Right lobe of liver (tissue), 4 donors: Measurements from ENCODE around the gene MYH15.

Experiments used
- POLR2A ChIP-seq: fragments of 450-650 bp; IDR thresholded peaks from one replicate; pipeline ENCODE4 v1.6.1; 2017; ENCODE audit warnings: antibody characterized with exemption, mild to moderate bottlenecking
- TF ChIP-seq, protein P1 (sequence below), 4 donors: fragments of 200-600 bp in 3 of 4; fragments of 450-650 bp in 1 of 4; IDR thresholded peaks; one replicate each; pipeline versions ENCODE4 v1.5.1 to v1.8.0; 2016 to 2022; ENCODE audit warnings: antibody characterized with exemption in 4 of 4, mild to moderate bottlenecking in 2 of 4
- donor health status: DM: no; HTN: no; CAD: no.
- donor health status: DM: no; HTN: no; CAD: no.
- donor health status: DM: no; HTN: yes; CAD: no.

DNA sequence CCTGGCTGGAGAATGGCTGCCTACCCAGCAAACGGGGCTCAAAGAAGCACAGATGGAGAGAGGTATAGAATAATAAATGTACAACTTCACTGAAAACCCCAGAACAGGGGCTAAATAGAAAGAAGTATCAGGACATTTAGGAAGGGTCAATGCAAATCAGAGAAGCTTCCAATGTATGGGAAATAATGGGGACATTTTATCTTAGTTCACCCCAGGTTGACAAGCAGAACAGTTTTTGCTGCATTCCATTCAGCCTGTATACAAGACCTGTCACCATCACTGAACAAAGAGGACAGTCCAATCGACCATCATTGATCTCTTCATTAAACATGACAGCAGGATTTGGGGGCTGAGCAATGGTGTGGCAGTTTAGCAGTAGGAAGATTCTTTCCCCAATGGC, 68.1 kb downstream of the MYH15 start:
- TF ChIP-seq, protein P1, sequence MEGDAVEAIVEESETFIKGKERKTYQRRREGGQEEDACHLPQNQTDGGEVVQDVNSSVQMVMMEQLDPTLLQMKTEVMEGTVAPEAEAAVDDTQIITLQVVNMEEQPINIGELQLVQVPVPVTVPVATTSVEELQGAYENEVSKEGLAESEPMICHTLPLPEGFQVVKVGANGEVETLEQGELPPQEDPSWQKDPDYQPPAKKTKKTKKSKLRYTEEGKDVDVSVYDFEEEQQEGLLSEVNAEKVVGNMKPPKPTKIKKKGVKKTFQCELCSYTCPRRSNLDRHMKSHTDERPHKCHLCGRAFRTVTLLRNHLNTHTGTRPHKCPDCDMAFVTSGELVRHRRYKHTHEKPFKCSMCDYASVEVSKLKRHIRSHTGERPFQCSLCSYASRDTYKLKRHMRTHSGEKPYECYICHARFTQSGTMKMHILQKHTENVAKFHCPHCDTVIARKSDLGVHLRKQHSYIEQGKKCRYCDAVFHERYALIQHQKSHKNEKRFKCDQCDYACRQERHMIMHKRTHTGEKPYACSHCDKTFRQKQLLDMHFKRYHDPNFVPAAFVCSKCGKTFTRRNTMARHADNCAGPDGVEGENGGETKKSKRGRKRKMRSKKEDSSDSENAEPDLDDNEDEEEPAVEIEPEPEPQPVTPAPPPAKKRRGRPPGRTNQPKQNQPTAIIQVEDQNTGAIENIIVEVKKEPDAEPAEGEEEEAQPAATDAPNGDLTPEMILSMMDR (IDR thresholded peaks at IDR 0.05), result no peak
- no peak for TF ChIP-seq POLR2A
